GM21423 (cell line): ENCODE results near the gene EYS.
"Not testable (repeated sequence)": the region's sequence is repeated elsewhere in the genome, so short reads cannot be mapped to it uniquely, and the experiment has no call there.

Experiments
- ATAC-seq: cut with Tn5 transposase; IDR thresholded peaks from one replicate; pipeline ENCODE4 v1.9.1; 2021; ENCODE audit warnings: mild to moderate bottlenecking, moderate library complexity; ENCODE audit not compliant: unreplicated experiment

Gene EYS

GRCh38 chr6:64505312-64505711, 1201.7 kb downstream of the EYS start:
- no peak for ATAC-seq

GRCh38 chr6:64504503-64504902, 1202.5 kb downstream of the EYS start:
- ATAC-seq: no peak

- no peak for ATAC-seq
These were observed 1204.2 kb downstream of the EYS start for GRCh38 chr6:64502801-64503200.

GRCh38 chr6:64497634-64498033, 1209.4 kb downstream of the EYS start:
- no peak for ATAC-seq

- no peak for ATAC-seq
These were observed 1217.3 kb downstream of the EYS start for GRCh38 chr6:64489763-64490162.

GRCh38 chr6:64486578-64487351, 1220.3 kb downstream of the EYS start:
- ATAC-seq: no peak

GRCh38 chr6:64483956-64484499, 1223.0 kb downstream of the EYS start:
- no peak for ATAC-seq

- no peak for ATAC-seq
These were observed 1224.4 kb downstream of the EYS start for GRCh38 chr6:64482631-64483030.

- no peak for ATAC-seq
These were observed 1227.9 kb downstream of the EYS start for GRCh38 chr6:64479134-64479533.

- no peak for ATAC-seq
These were observed 1229.6 kb downstream of the EYS start for GRCh38 chr6:64477391-64477790.

GRCh38 chr6:64476935-64477334, 1230.1 kb downstream of the EYS start:
- ATAC-seq: no peak

- ATAC-seq: not testable (repeated sequence)
These were observed 1237.6 kb downstream of the EYS start for GRCh38 chr6:64469405-64469804.

- no peak for ATAC-seq
These were observed 1239.4 kb downstream of the EYS start for GRCh38 chr6:64467656-64468055.

GRCh38 chr6:64459411-64459944, 1247.5 kb downstream of the EYS start:
- no peak for ATAC-seq

GRCh38 chr6:64448101-64448500, 1258.9 kb downstream of the EYS start:
- ATAC-seq: not testable (repeated sequence)

GRCh38 chr6:64445038-64445437, 1262.0 kb downstream of the EYS start:
- ATAC-seq: no peak

- no peak for ATAC-seq
These were observed 1267.8 kb downstream of the EYS start for GRCh38 chr6:64439274-64439673.

- ATAC-seq: no peak
These were observed 1269.0 kb downstream of the EYS start for GRCh38 chr6:64437996-64438395.

- ATAC-seq: no peak
These were observed 1277.1 kb downstream of the EYS start for GRCh38 chr6:64429926-64430325.

GRCh38 chr6:64428186-64428585, 1278.8 kb downstream of the EYS start:
- no peak for ATAC-seq

- no peak for ATAC-seq
These were observed 1291.1 kb downstream of the EYS start for GRCh38 chr6:64415926-64416325.

- no peak for ATAC-seq
These were observed 1295.8 kb downstream of the EYS start for GRCh38 chr6:64411226-64411625.
